HG02642 (cell line): Measurements from ENCODE around the gene LOXL1.

Experiments used
- ATAC-seq: cut with Tn5 transposase; IDR thresholded peaks from one replicate; pipeline ENCODE4 v1.9.1; 2021; ENCODE audit warnings: mild to moderate bottlenecking; ENCODE audit not compliant: unreplicated experiment, poor library complexity

The LOXL1 gene

GRCh38 chr15:73918784-73919183, 7.5 kb upstream of the LOXL1 start:
- ATAC-seq, result no peak

- ATAC-seq, result no peak
Observed at GRCh38 chr15:73919706-73920105, 6.6 kb upstream of the LOXL1 start.

DNA sequence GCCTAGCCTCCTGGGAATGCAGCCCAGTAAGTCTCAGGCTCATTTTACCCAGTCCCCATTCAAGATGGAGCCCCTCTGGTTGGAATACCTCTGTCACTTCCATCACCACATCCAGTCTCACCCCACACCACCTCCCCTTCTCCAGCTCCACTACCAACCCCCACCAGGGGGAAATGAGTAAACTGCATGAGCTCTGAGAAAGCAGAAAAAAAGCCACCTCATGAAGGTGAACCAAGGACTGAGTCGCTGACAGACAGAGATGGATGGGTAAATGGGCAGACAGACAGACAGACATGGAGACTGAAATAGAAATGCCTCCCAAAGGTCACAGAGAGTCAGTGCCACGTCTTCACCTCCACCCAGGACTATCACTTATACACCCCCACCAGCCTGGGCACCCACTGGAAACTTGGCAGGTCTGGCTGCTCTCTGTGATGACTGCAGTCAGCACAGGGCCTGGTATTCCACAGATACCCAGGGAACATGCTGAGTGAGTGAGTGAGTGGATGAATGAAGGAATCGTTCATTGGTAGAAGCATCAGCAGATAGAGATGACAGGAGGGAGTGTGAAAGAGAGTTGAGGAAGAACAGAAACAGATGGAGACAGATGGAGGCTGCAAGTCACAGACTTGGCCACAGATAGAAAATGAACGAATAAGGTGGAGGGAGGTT, 4.9 kb upstream of the LOXL1 start:
- no peak for ATAC-seq

GRCh38 chr15:73922186-73923151, 3.8 kb upstream of the LOXL1 start:
- ATAC-seq, result no peak

GRCh38 chr15:73923156-73923487, 3.1 kb upstream of the LOXL1 start:
- no peak for ATAC-seq

GRCh38 chr15:73923488-73924164, 2.6 kb upstream of the LOXL1 start:
- no peak for ATAC-seq

DNA sequence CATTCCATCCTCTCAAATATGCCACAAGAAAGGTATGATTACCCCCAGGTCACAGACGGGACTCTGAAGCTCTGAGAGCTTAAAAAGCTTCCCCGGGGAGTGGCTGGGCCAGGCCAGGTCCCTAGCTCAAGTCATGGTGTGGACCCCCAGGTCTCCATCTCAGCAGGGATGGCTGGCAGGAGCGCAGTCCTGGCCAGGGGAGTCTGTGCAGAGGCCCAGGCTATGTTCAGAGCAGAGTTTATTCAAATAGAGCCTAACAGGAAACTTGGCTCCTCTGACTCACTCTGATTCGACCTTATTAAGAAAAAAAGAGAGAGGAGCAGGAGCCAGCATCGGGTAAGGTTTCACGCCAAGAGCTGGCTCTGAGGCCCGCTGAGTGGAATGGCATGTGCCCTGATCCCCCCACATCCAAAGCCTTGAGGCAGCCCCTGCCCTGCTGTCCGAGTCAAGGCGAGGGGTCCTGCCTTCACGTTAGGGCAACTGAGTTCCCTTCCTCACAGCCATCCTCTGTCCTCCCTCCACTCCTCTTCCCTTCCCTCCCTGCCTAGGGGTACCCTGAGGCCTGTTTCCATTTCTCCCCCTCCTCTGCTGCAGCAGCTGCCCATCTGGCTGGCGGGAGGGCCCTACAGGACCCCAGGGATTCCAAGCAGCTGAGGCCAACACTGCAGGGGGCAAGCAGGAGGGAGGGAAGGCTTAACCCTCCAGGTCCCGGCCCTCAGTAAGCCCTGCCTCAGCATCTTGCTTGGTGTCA, 1.9 kb upstream of the LOXL1 start:
- no peak for ATAC-seq

DNA sequence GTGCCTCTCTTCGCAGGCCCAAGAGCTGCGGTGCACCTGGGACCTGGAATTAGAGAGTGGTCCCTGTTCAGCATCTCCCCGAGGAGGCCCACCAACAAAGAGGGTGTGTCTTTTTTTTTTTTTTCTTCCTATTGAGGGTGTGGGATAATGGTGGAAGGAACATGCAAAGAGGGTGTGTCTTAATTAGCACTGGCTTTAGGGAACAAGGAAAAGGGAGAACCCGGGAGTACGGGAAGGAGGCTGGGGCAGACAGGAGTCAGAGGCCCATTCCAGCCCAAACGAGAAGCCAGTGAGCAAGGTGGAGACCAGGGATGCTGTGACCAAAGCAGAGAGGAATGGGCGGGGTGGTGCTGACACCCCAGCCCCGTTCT, 429 bp upstream of the LOXL1 start:
- ATAC-seq, result no peak

- ATAC-seq, result no peak
Observed at GRCh38 chr15:73927003-73927475, 777 bp downstream of the LOXL1 start.

DNA sequence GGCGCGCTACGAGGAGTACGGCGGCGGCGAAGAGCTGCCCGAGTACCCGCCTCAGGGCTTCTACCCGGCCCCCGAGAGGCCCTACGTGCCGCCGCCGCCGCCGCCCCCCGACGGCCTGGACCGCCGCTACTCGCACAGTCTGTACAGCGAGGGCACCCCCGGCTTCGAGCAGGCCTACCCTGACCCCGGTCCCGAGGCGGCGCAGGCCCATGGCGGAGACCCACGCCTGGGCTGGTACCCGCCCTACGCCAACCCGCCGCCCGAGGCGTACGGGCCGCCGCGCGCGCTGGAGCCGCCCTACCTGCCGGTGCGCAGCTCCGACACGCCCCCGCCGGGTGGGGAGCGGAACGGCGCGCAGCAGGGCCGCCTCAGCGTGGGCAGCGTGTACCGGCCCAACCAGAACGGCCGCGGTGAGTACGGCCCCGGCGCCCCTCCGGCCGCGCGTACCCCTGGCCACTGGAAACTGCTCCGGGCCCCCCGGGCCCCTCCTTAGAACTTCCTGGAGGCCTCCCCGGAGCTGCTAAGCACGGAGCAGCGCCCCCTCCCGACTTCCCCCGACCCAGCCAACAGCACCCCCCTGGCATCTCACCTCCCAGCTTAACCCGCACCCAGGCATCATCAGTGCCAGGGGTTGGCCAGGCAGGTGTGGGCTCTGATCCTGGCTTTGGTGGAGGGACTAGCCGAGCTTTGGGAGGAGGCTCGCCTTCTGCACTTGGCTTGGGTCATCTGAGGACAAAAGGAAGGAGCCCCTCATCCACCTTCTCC, 1.4 kb downstream of the LOXL1 start:
- ATAC-seq, result no peak

- no peak for ATAC-seq
Observed at GRCh38 chr15:73928241-73928579, 1.9 kb downstream of the LOXL1 start.

DNA sequence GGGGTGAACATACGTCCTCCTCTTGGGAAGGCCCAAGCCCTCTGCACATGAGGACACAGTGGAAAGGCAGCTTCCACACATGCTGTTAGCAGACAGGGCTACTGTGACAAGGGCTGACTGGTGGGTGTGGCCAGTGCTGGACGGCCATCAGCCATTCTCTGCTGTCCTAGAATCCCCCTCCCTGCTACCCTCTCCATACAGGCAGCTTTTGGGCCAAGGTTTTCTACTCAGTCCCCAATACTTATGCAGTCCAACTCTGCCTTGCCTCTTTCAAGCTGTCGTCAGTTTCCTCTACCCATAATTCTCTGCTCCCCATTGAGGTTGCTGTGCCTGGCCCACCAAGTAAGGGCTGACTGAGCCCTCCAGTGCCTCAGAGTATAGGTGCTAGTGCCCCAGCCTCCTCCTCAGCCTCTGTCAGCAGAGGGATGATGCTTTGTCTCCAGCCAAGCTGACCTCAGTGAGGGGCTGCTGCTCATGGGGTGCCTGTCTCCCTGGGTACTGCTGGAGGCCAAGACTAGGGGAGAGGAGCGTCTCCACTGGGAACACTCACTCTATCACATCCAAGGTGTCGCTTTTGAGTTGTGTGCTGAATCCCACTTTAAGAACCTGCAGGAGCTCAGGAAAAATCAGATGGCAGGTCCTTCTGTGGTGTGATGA, 2.8 kb downstream of the LOXL1 start:
- no peak for ATAC-seq

GRCh38 chr15:73930371-73930770, 4.1 kb downstream of the LOXL1 start:
- ATAC-seq, result no peak

GRCh38 chr15:73930790-73931281, 4.6 kb downstream of the LOXL1 start:
- ATAC-seq, result no peak

- ATAC-seq, result no peak
Observed at GRCh38 chr15:73931441-73931840, 5.2 kb downstream of the LOXL1 start.

DNA sequence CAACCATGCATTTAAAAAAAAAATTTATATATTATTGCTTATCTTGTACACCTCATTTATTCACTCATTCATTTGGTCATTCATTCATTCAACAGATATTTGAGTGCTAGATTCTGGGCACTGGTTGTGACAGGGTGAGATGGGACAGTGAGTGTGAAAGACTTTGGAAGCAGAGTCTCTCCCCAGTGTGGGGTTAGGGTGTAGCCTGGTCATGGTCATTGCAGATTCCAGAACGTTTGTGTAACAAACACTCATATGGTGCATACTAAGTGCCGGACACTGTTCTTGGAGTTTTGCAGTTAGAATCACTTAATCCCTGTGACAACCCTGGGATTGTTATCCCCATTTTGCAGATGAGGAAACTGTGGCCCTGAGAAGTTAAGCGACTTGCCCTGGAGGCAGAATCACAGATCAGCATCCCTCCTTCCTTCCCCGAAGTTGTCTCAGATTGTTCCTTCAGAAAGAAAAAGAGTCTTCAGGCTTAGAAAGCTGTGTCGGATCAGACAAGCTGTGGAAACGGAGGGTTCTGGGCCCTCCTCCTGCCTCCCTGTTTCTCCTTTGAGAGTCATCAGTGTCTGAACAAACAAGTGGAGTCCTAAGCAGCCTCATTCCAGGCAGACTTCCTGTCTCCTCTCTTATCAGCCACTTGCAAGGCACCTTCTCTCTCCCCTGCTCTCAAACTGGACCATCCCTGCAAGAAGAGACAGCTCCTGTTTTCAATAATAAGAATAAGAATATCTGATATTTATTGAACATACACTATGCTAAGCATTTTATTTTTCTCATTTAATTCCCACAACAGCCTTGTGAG, 6.3 kb downstream of the LOXL1 start:
- no peak for ATAC-seq

GRCh38 chr15:73934281-73934680, 8.0 kb downstream of the LOXL1 start:
- no peak for ATAC-seq

GRCh38 chr15:73935547-73935946, 9.3 kb downstream of the LOXL1 start:
- ATAC-seq, result no peak
